Endodermal cell (in vitro differentiated cells): Measurements from ENCODE around the gene SNX3. TPM values are rescaled to one million over a fixed set of nuclear protein-coding genes. Genes with fewer than 3 reads are reported as not detected.

Experiments used
- DNase-seq: peaks from one replicate; pipeline ENCODE4 v3.0.0-alpha.2; 2017
- H3K27ac ChIP-seq: 2 replicates; pipeline ENCODE4 v1.5.1; 2013; ENCODE audit warnings: mild to moderate bottlenecking, low read depth, low read length, moderate library complexity
- H3K27me3 ChIP-seq: 2 replicates; pipeline ENCODE4 v1.6.1; 2013; ENCODE audit warnings: mild to moderate bottlenecking, low read length, moderate library complexity; ENCODE audit not compliant: insufficient read depth, control insufficient read depth, poor library complexity, severe bottlenecking
- H3K36me3 ChIP-seq: 2 replicates; pipeline ENCODE4 v1.7.0; 2013; ENCODE audit warnings: mild to moderate bottlenecking, low read length, moderate library complexity; ENCODE audit not compliant: control insufficient read depth, insufficient read depth
- H3K4me1 ChIP-seq: one replicate; pipeline ENCODE4 v1.7.0; 2013; ENCODE audit warnings: low read length; ENCODE audit not compliant: control insufficient read depth, insufficient read depth
- H3K4me3 ChIP-seq: 2 replicates; pipeline ENCODE4 v1.5.1; 2013; ENCODE audit warnings: mild to moderate bottlenecking, low read length, moderate library complexity
- H3K9ac ChIP-seq: 2 replicates; pipeline ENCODE4 v1.6.1; 2013; ENCODE audit warnings: mild to moderate bottlenecking, low read length, moderate library complexity; ENCODE audit not compliant: poor library complexity, severe bottlenecking; ENCODE audit errors: extremely low read depth
- H3K9me3 ChIP-seq: 2 replicates; pipeline ENCODE4 v1.6.1; 2013; ENCODE audit warnings: mild to moderate bottlenecking, low read length, moderate library complexity; ENCODE audit not compliant: control insufficient read depth
- H3K27ac Mint-ChIP-seq: 2 replicates; pipeline ENCODE4 v1.8.0; 2020; ENCODE audit warnings: mixed read lengths
- H3K27me3 Mint-ChIP-seq: 2 replicates; pipeline ENCODE4 v1.8.0; 2021; ENCODE audit warnings: mild to moderate bottlenecking, mixed read lengths; ENCODE audit not compliant: insufficient read depth
- H3K36me3 Mint-ChIP-seq: 2 replicates; pipeline ENCODE4 v1.8.0; 2020; ENCODE audit warnings: low read depth, mixed read lengths
- H3K4me1 Mint-ChIP-seq: 2 replicates; pipeline ENCODE4 v1.8.0; 2020; ENCODE audit warnings: mixed read lengths
- H3K4me3 Mint-ChIP-seq: 2 replicates; pipeline ENCODE4 v1.8.0; 2020; ENCODE audit warnings: mild to moderate bottlenecking, moderate library complexity, mixed read lengths
- H3K9me3 Mint-ChIP-seq: 2 replicates; pipeline ENCODE4 v1.8.0; 2020; ENCODE audit warnings: mild to moderate bottlenecking, mixed read lengths
- WGBS, 2 experiments: methylation state at CpG; one replicate each; pipeline versions ENCODE4 v1.1.5 to v1.1.7; 2013; ENCODE audit warnings: missing lambda C conversion rate in 2 of 2, mixed read lengths in 1 of 2; ENCODE audit not compliant: insufficient coverage in 1 of 2, insufficient read length in 1 of 2; 5-methylcytosine and 5-hydroxymethylcytosine counted together
- total RNA-seq, 2 donors: library from RNA; stranded (reverse); fragmentation: NEBNext Ultra II Directional in 1 of 2; extraction: Animal tissue kit (Norgen Biotek cat#: 25700) in 1 of 2; gene quantifications; 2 replicates in 1 of 2; 3 replicates in 1 of 2; pipeline ENCODE4 v1.2.1, GENCODE V29; 2021
- TF ChIP-seq, protein P1 (sequence below): fragments of 200-600 bp; sonication (generic); conservative IDR thresholded peaks from 2 replicates; pipeline ENCODE4 v1.5.0; 2021; ENCODE audit warnings: antibody characterized with exemption, mild to moderate bottlenecking

SNX3 gene
- total RNA-seq, 2 donors from 2014 or later = 79.2 TPM

DNA sequence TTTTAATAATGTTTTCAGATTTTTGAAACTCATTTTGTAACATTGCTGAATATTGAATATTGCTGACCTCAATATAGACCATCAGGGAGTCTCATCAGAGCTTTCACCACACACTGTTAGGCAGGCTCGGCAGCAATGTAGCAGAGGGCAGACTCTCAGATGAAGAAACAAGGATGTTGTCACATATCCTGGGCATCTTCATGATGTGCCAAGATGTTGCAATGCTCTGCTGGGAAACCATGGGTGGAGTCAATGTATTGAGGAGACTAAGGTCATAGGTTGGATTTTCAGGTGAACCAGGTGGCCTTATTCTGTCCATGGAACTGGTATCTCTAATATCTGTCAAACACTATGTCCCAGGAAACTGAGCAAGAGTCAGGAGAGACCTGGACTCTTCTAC lies 67.7 kb downstream of the SNX3 start:
- Mint-ChIP-seq H3K27ac (no peak overlapping the region), H3K36me3 (no peaks in the 10 kb centered on the region), H3K4me1 (no peaks in the 10 kb centered on the region), H3K4me3 (no peak overlapping the region), H3K27me3 (peaks cover 44% of the 10 kb centered on the region), H3K9me3 (no peaks in the 10 kb centered on the region)
- TF ChIP-seq, protein P1, sequence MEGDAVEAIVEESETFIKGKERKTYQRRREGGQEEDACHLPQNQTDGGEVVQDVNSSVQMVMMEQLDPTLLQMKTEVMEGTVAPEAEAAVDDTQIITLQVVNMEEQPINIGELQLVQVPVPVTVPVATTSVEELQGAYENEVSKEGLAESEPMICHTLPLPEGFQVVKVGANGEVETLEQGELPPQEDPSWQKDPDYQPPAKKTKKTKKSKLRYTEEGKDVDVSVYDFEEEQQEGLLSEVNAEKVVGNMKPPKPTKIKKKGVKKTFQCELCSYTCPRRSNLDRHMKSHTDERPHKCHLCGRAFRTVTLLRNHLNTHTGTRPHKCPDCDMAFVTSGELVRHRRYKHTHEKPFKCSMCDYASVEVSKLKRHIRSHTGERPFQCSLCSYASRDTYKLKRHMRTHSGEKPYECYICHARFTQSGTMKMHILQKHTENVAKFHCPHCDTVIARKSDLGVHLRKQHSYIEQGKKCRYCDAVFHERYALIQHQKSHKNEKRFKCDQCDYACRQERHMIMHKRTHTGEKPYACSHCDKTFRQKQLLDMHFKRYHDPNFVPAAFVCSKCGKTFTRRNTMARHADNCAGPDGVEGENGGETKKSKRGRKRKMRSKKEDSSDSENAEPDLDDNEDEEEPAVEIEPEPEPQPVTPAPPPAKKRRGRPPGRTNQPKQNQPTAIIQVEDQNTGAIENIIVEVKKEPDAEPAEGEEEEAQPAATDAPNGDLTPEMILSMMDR = no peak
- DNase-seq = no peak
- Histone ChIP-seq H3K27ac (no peak overlapping the region), H3K9me3 (no peaks in the 10 kb centered on the region), H3K9ac (no peak overlapping the region), H3K4me3 (no peak overlapping the region), H3K36me3 (no peaks in the 10 kb centered on the region), H3K4me1 (no peaks in the 10 kb centered on the region), H3K27me3 (peaks cover 31% of the 10 kb centered on the region)
- WGBS, 2 experiments = 83 to 100% methylated on average over 1 of the region's 1 CpG

DNA sequence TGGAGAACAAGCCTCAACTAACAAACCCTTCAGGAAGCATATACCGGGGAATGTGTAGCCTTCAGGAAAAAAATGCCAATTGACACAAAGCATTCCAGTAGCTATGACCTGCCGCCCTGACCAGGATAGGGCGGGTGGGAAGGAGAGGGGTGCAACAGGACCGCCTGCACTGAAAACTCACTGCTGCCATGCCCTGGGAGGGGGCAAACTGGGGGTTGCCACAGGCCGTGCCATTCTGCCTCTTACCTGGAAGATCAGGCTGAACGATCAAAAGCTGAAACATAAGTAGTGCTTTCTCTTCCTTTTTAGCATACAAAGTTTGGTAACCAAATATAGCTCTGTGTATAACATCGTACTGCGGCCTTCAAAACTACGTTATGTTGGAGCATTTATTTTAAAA lies 73.3 kb downstream of the SNX3 start:
- H3K36me3 Mint-ChIP-seq = no peaks in the 10 kb centered on the region
- Histone ChIP-seq H3K9ac (no peak overlapping the region), H3K4me3 (no peak overlapping the region), H3K36me3 (no peaks in the 10 kb centered on the region), H3K4me1 (no peaks in the 10 kb centered on the region), H3K27me3 (peaks cover 80% of the 10 kb centered on the region), H3K9me3 (no peaks in the 10 kb centered on the region), H3K27ac (no peak overlapping the region)
- no peak overlapping the region for H3K27ac Mint-ChIP-seq
- H3K4me1 Mint-ChIP-seq = no peaks in the 10 kb centered on the region
- H3K4me3 Mint-ChIP-seq = no peak overlapping the region
- DNase-seq = no peak
- H3K9me3 Mint-ChIP-seq = no peaks in the 10 kb centered on the region
- peaks cover 81% of the 10 kb centered on the region for H3K27me3 Mint-ChIP-seq
- 84 to 92% methylated on average over 5 to 9 of the region's 9 CpGs for WGBS, 2 experiments
- TF ChIP-seq, protein P1 = no peak

DNA sequence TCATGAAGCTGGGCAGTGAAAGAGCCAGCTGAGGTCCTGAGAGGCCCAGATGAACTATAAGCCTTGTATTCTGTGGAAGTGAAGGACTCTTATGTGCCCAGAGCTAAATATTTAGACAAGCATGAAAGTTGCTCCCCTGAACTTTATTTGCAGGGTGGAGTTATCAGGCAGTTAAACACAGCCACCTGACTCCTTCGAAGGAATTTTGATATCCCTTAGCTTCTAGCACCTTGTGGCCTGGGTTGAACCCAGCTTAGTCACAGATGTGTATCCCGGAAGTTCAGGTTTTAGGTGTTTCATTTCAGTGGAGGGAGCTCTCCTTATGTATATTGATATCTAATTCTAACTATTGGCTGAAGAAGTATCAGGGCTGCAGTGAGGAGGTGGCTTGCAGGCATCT lies 74.6 kb downstream of the SNX3 start:
- Histone ChIP-seq H3K9me3 (no peaks in the 10 kb centered on the region), H3K27me3 (peaks cover 78% of the 10 kb centered on the region), H3K4me1 (no peaks in the 10 kb centered on the region), H3K36me3 (no peaks in the 10 kb centered on the region), H3K9ac (no peak overlapping the region), H3K4me3 (no peak overlapping the region), H3K27ac (no peak overlapping the region)
- Mint-ChIP-seq H3K4me1 (no peaks in the 10 kb centered on the region), H3K27me3 (peaks cover 89% of the 10 kb centered on the region), H3K36me3 (no peaks in the 10 kb centered on the region), H3K4me3 (no peak overlapping the region), H3K27ac (no peak overlapping the region), H3K9me3 (no peaks in the 10 kb centered on the region)
- DNase-seq = no peak
- WGBS, 2 experiments = 60 to 93% methylated on average over 1 to 2 of the region's 2 CpGs
- TF ChIP-seq, protein P1 = no peak
